Liver (tissue), 9 donors: ENCODE data around the gene EDNRA. TPM values are rescaled to one million over a fixed set of nuclear protein-coding genes. Genes with fewer than 3 reads are reported as not detected.

Experiments used
- DNase-seq: peaks from one replicate; pipeline ENCODE4 v3.0.0-alpha.2; 2017; ENCODE audit warnings: low spot score
- H3K27ac ChIP-seq, 2 donors: one replicate each; pipeline ENCODE4 v1.7.0; 2013; ENCODE audit warnings: inconsistent platforms in 2 of 2, low read length in 2 of 2, control low read depth in 1 of 2, low read depth in 1 of 2, mild to moderate bottlenecking in 1 of 2
- H3K27me3 ChIP-seq, 4 donors: one replicate each; pipeline versions ENCODE4 v1.6.1 to v1.7.0; 2013; ENCODE audit warnings: low read length in 3 of 4, inconsistent platforms in 1 of 4, mild to moderate bottlenecking in 1 of 4, moderate library complexity in 1 of 4; ENCODE audit not compliant: control insufficient read depth in 4 of 4, insufficient read depth in 4 of 4
- H3K36me3 ChIP-seq, 4 donors: one replicate each; pipeline versions ENCODE4 v1.6.1 to v1.7.0; 2013; ENCODE audit warnings: low read length in 3 of 4, mild to moderate bottlenecking in 3 of 4, low read depth in 1 of 4, moderate library complexity in 1 of 4; ENCODE audit not compliant: control insufficient read depth in 4 of 4, insufficient read depth in 3 of 4
- H3K4me1 ChIP-seq, 4 donors: one replicate each; pipeline versions ENCODE4 v1.6.1 to v1.7.0; 2013; ENCODE audit warnings: low read length in 3 of 4, mild to moderate bottlenecking in 3 of 4, moderate library complexity in 1 of 4; ENCODE audit not compliant: control insufficient read depth in 4 of 4, insufficient read depth in 4 of 4
- H3K4me3 ChIP-seq, 3 donors: one replicate each; pipeline versions ENCODE4 v1.6.1 to v1.7.0; 2013; ENCODE audit warnings: low read length in 3 of 3, control low read depth in 1 of 3, low read depth in 1 of 3, mild to moderate bottlenecking in 1 of 3
- H3K9ac ChIP-seq, 2 donors: one replicate each; pipeline ENCODE4 v1.7.0; 2013; ENCODE audit warnings: low read length in 2 of 2, mild to moderate bottlenecking in 2 of 2, moderate library complexity in 2 of 2, control low read depth in 1 of 2, low read depth in 1 of 2
- H3K9me3 ChIP-seq, 4 donors: one replicate each; pipeline versions ENCODE4 v1.6.1 to v1.7.0; 2013; ENCODE audit warnings: low read length in 3 of 4; ENCODE audit not compliant: control insufficient read depth in 4 of 4
- ATF3 ChIP-seq: IDR thresholded peaks from 2 replicates; pipeline ENCODE4 v1.6.1; 2016; ENCODE audit warnings: antibody characterized with exemption
- CTCF ChIP-seq: fragments of 150-350 bp; IDR thresholded peaks from 2 replicates; pipeline ENCODE4 v1.5.1; 2017; ENCODE audit warnings: improper control_type of control experiment, low read depth, low read length; ENCODE audit not compliant: missing input control
- EGR1 ChIP-seq, 2 donors: IDR thresholded peaks; 2 replicates each; pipeline ENCODE4 v1.6.1; 2016 to 2018; ENCODE audit warnings: antibody characterized with exemption in 2 of 2, low read depth in 2 of 2
- FOXA1 ChIP-seq: IDR thresholded peaks from 2 replicates; pipeline ENCODE4 v1.6.1; 2016; ENCODE audit warnings: antibody characterized with exemption
- FOXA2 ChIP-seq: IDR thresholded peaks from 2 replicates; pipeline ENCODE4 v1.6.1; 2016; ENCODE audit warnings: antibody characterized with exemption
- GABPA ChIP-seq, 2 donors: IDR thresholded peaks in 1 of 2; conservative IDR thresholded peaks in 1 of 2; 2 replicates each; pipeline ENCODE4 v1.6.1; 2016; ENCODE audit warnings: antibody characterized with exemption in 2 of 2, mild to moderate bottlenecking in 1 of 2, moderate library complexity in 1 of 2
- HNF4A ChIP-seq, 2 donors: conservative IDR thresholded peaks; 2 replicates each; pipeline ENCODE4 v1.6.1; 2016; ENCODE audit warnings: antibody characterized with exemption in 2 of 2, mild to moderate bottlenecking in 2 of 2
- HNF4G ChIP-seq: IDR thresholded peaks from 2 replicates; pipeline ENCODE4 v1.6.1; 2016; ENCODE audit warnings: antibody characterized with exemption
- JUND ChIP-seq, 2 donors: IDR thresholded peaks; 2 replicates each; pipeline ENCODE4 v1.6.1; 2016; ENCODE audit warnings: antibody characterized with exemption in 2 of 2
- MAX ChIP-seq: IDR thresholded peaks from 2 replicates; pipeline ENCODE4 v1.6.1; 2016; ENCODE audit warnings: antibody characterized with exemption
- NR2F2 ChIP-seq: IDR thresholded peaks from 2 replicates; pipeline ENCODE4 v1.6.1; 2016; ENCODE audit warnings: antibody characterized with exemption
- RAD21 ChIP-seq, 2 donors: IDR thresholded peaks; 2 replicates each; pipeline ENCODE4 v1.6.1; 2016; ENCODE audit warnings: antibody characterized with exemption in 2 of 2, mild to moderate bottlenecking in 2 of 2
- REST ChIP-seq: IDR thresholded peaks from 2 replicates; pipeline ENCODE4 v1.6.1; 2016; ENCODE audit warnings: antibody characterized with exemption, mild to moderate bottlenecking
- RXRA ChIP-seq, 2 donors: IDR thresholded peaks; 2 replicates each; pipeline ENCODE4 v1.6.1; 2017 to 2018; ENCODE audit warnings: antibody characterized with exemption in 2 of 2, mild to moderate bottlenecking in 1 of 2
- SP1 ChIP-seq: IDR thresholded peaks from 2 replicates; pipeline ENCODE4 v1.6.1; 2018; ENCODE audit warnings: antibody characterized with exemption, mild to moderate bottlenecking
- TAF1 ChIP-seq: conservative IDR thresholded peaks from 2 replicates; pipeline ENCODE4 v1.6.1; 2016; ENCODE audit warnings: antibody characterized with exemption, mild to moderate bottlenecking
- YY1 ChIP-seq: IDR thresholded peaks from 2 replicates; pipeline ENCODE4 v1.6.1; 2016; ENCODE audit warnings: antibody characterized with exemption, mild to moderate bottlenecking
- ZBTB33 ChIP-seq: IDR thresholded peaks from 2 replicates; pipeline ENCODE4 v1.6.1; 2016; ENCODE audit warnings: antibody characterized with exemption
- WGBS: extraction: QIAGEN DNeasy Blood & Tissue Kit; methylation state at CpG from one replicate; pipeline ENCODE4 v1.1.7; 2013; 5-methylcytosine and 5-hydroxymethylcytosine counted together
- polyA plus RNA-seq, 2 donors: library from polyadenylated mRNA; stranded (reverse) in 1 of 2; unstranded in 1 of 2; fragments of 200-250 nt in 1 of 2; fragments of >200 nt in 1 of 2; fragmentation: Nextera tagmentation in 1 of 2; extraction: Ambion mirVana in 1 of 2; gene quantifications; one replicate each; pipeline versions ENCODE4 v1.2.1 to v1.2.3, GENCODE V29; 2013 to 2015
- total RNA-seq, 2 donors: library from RNA; depleted of rRNA; stranded (reverse); fragments of >200 nt; gene quantifications; one replicate each; pipeline ENCODE4 v1.2.3, GENCODE V29; 2014
- donor health status: healthy.
- donor health status: healthy.
- donor health status: healthy.
- donor health status: healthy.
- donor health status: healthy.

Gene EDNRA
- total and polyA plus RNA-seq, 4 donors, result 0.71 to 6.0 (median 1.1) TPM

- H3K9me3 ChIP-seq, result no peaks in the 10 kb centered on the region
- H3K27ac ChIP-seq, result no peak overlapping the region
- no peak for DNase-seq
- 61% methylated on average over 6 of the region's 6 CpGs for WGBS
- TF ChIP-seq NR2F2 (no peak), RXRA (IDR thresholded peaks at IDR 0.05) (no peak), YY1 (no peak), TAF1 (no peak), ZBTB33 (no peak), FOXA1 (no peak), RAD21 (IDR thresholded peaks at IDR 0.05) (no peak), GABPA (IDR thresholded peaks at IDR 0.05 in 1 of 2, conservative IDR thresholded peaks at IDR 0.05 in 1 of 2) (no peak), EGR1 (IDR thresholded peaks at IDR 0.05; ENCODE audit: low read depth in 2 of 2) (no peak), SP1 (no peak), FOXA2 (no peak), MAX (no peak), REST (no peak), CTCF (no peak), HNF4A (conservative IDR thresholded peaks at IDR 0.05) (no peak), HNF4G (no peak), JUND (IDR thresholded peaks at IDR 0.05) (no peak)
- H3K4me3 ChIP-seq, result no peak overlapping the region
- no peaks in the 10 kb centered on the region for H3K4me1 ChIP-seq
- H3K36me3 ChIP-seq, result no peaks in the 10 kb centered on the region
- H3K9ac ChIP-seq, result no peak overlapping the region
- H3K27me3 ChIP-seq, result no peaks in the 10 kb centered on the region
These were observed 54.2 kb downstream of the EDNRA start for GRCh38 chr4:147535124-147535523.

GRCh38 chr4:147538711-147539110 is 57.8 kb downstream of the EDNRA start:
- TF ChIP-seq REST (no peak), HNF4G (no peak), SP1 (no peak), MAX (no peak), RAD21 (IDR thresholded peaks at IDR 0.05) (no peak), EGR1 (IDR thresholded peaks at IDR 0.05; ENCODE audit: low read depth in 2 of 2) (no peak), CTCF (no peak), RXRA (IDR thresholded peaks at IDR 0.05) (no peak), FOXA1 (no peak), GABPA (IDR thresholded peaks at IDR 0.05 in 1 of 2, conservative IDR thresholded peaks at IDR 0.05 in 1 of 2) (no peak), NR2F2 (no peak), ATF3 (no peak)
- H3K4me3 ChIP-seq, result no peak overlapping the region
- DNase-seq, result no peak

More at GRCh38 chr4:147538711-147539110, 57.8 kb downstream of the EDNRA start:
- peaks cover 0 to 3% (median 0%) of the 10 kb centered on the region in 4 donors for H3K9me3 ChIP-seq
- 72% methylated on average over 3 of the region's 3 CpGs for WGBS
- no peaks in the 10 kb centered on the region for H3K36me3 ChIP-seq
- peaks cover 0 to 6% (median 0%) of the 10 kb centered on the region in 4 donors for H3K27me3 ChIP-seq
- H3K9ac ChIP-seq, result no peak overlapping the region
- no peaks in the 10 kb centered on the region for H3K4me1 ChIP-seq
- no peak overlapping the region for H3K27ac ChIP-seq
